ENCODE data around the gene SNRPA. TPM values are rescaled to one million over a fixed set of nuclear protein-coding genes. Genes with fewer than 3 reads are reported as not detected.
A peak's percentile ranks its signal among the peaks of the same experiment; 100 is the strongest.

The SNRPA gene
- total and polyA plus RNA-seq, 2 experiments from 2014 or later = 145 to 230 TPM

GRCh38 chr19:40806423-40807146 lies 55.6 kb downstream of the SNRPA start:
- peak; percentile 96 for TF ChIP-seq CTCF (IDR thresholded peaks at IDR 0.05; ENCODE audit: low read depth, low read length)
- H3K4me3 ChIP-seq = no peak overlapping the region
- no peaks in the 10 kb centered on the region for H3K27me3 ChIP-seq
- no peak overlapping the region for H3K27ac ChIP-seq
- peak; percentile 77 to 98 for DNase-seq (ENCODE audit: low read depth in 1 of 2, low spot score in 1 of 2)
- H3K36me3 ChIP-seq = peaks cover 17% of the 10 kb centered on the region
- H3K4me1 ChIP-seq (ENCODE audit: low read depth) = peaks cover 34% of the 10 kb centered on the region
- H3K9me3 ChIP-seq (ENCODE audit: low read depth) = no peaks in the 10 kb centered on the region

GRCh38 chr19:40807147-40808020 lies 56.4 kb downstream of the SNRPA start:
- Histone ChIP-seq H3K27me3 (no peaks in the 10 kb centered on the region), H3K9me3 (ENCODE audit: low read depth) (no peaks in the 10 kb centered on the region), H3K4me3 (no peak overlapping the region), H3K36me3 (peaks cover 17% of the 10 kb centered on the region), H3K27ac (no peak overlapping the region), H3K4me1 (ENCODE audit: low read depth) (peaks cover 33% of the 10 kb centered on the region)
- peak in 1 of 2 donors; percentile 34 for DNase-seq (ENCODE audit: low read depth in 1 of 2, low spot score in 1 of 2)
- peak; percentile 27 for TF ChIP-seq CTCF (IDR thresholded peaks at IDR 0.05; ENCODE audit: low read depth, low read length)

- no peak overlapping the region for H3K27ac ChIP-seq
- DNase-seq (ENCODE audit: low read depth in 1 of 2, low spot score in 1 of 2) = no peak
- H3K4me3 ChIP-seq = no peak overlapping the region
- TF ChIP-seq CTCF (IDR thresholded peaks at IDR 0.05; ENCODE audit: low read depth, low read length) = no peak
- H3K9me3 ChIP-seq (ENCODE audit: low read depth) = no peaks in the 10 kb centered on the region
- H3K36me3 ChIP-seq = peaks cover 17% of the 10 kb centered on the region
- H3K4me1 ChIP-seq (ENCODE audit: low read depth) = peaks cover 33% of the 10 kb centered on the region
- no peaks in the 10 kb centered on the region for H3K27me3 ChIP-seq
Observed at GRCh38 chr19:40808021-40808325, 57.0 kb downstream of the SNRPA start.

- no peaks in the 10 kb centered on the region for H3K27me3 ChIP-seq
- H3K27ac ChIP-seq = no peak overlapping the region
- no peaks in the 10 kb centered on the region for H3K9me3 ChIP-seq (ENCODE audit: low read depth)
- peaks cover 17% of the 10 kb centered on the region for H3K36me3 ChIP-seq
- no peak overlapping the region for H3K4me3 ChIP-seq
- no peak for DNase-seq (ENCODE audit: low read depth in 1 of 2, low spot score in 1 of 2)
- H3K4me1 ChIP-seq (ENCODE audit: low read depth) = peaks cover 29% of the 10 kb centered on the region
- TF ChIP-seq CTCF (IDR thresholded peaks at IDR 0.05; ENCODE audit: low read depth, low read length) = no peak
Observed at GRCh38 chr19:40808497-40808896, 57.5 kb downstream of the SNRPA start.

- H3K4me3 ChIP-seq = no peak overlapping the region
Observed at GRCh38 chr19:40809358-40810086, 58.5 kb downstream of the SNRPA start.

More at GRCh38 chr19:40809358-40810086, 58.5 kb downstream of the SNRPA start:
- Histone ChIP-seq H3K36me3 (peaks cover 17% of the 10 kb centered on the region), H3K27ac (no peak overlapping the region), H3K27me3 (no peaks in the 10 kb centered on the region), H3K4me1 (ENCODE audit: low read depth) (peaks cover 21% of the 10 kb centered on the region), H3K9me3 (ENCODE audit: low read depth) (no peaks in the 10 kb centered on the region)
- DNase-seq (ENCODE audit: low read depth in 1 of 2, low spot score in 1 of 2) = no peak
- TF ChIP-seq CTCF (IDR thresholded peaks at IDR 0.05; ENCODE audit: low read depth, low read length) = no peak
